ENCODE measurements around the gene CBFB.

The CBFB gene

GRCh38 chr16:67082100-67082499 lies 53.2 kb downstream of the CBFB start:
- no peak for DNase-seq
- peaks cover 28% of the 10 kb centered on the region for H3K4me1 ChIP-seq
- peaks cover 9% of the 10 kb centered on the region for H3K36me3 ChIP-seq
- no peak overlapping the region for H3K4me3 ChIP-seq (ENCODE audit: low read depth, low read length)
- TF ChIP-seq CTCF (IDR thresholded peaks at IDR 0.05; ENCODE audit: low read depth, low read length): no peak
- no peaks in the 10 kb centered on the region for H3K27me3 ChIP-seq
- H3K9me3 ChIP-seq: no peaks in the 10 kb centered on the region

- no peaks in the 10 kb centered on the region for H3K27me3 ChIP-seq
- DNase-seq: no peak
- no peak overlapping the region for H3K4me3 ChIP-seq (ENCODE audit: low read depth, low read length)
- H3K4me1 ChIP-seq: peaks cover 33% of the 10 kb centered on the region
- no peaks in the 10 kb centered on the region for H3K9me3 ChIP-seq
- H3K36me3 ChIP-seq: peaks cover 7% of the 10 kb centered on the region
- no peak for TF ChIP-seq CTCF (IDR thresholded peaks at IDR 0.05; ENCODE audit: low read depth, low read length)
Measured at GRCh38 chr16:67082891-67083290, 53.9 kb downstream of the CBFB start.

- no peak for TF ChIP-seq CTCF (IDR thresholded peaks at IDR 0.05; ENCODE audit: low read depth, low read length)
- no peaks in the 10 kb centered on the region for H3K9me3 ChIP-seq
- peaks cover 25% of the 10 kb centered on the region for H3K4me1 ChIP-seq
- H3K4me3 ChIP-seq (ENCODE audit: low read depth, low read length): no peak overlapping the region
- DNase-seq: no peak
- no peaks in the 10 kb centered on the region for H3K27me3 ChIP-seq
- H3K36me3 ChIP-seq: peaks cover 5% of the 10 kb centered on the region
Measured at GRCh38 chr16:67084345-67085028, 55.5 kb downstream of the CBFB start.

- no peaks in the 10 kb centered on the region for H3K27me3 ChIP-seq
- H3K9me3 ChIP-seq: no peaks in the 10 kb centered on the region
- H3K36me3 ChIP-seq: peaks cover 5% of the 10 kb centered on the region
- H3K4me3 ChIP-seq (ENCODE audit: low read depth, low read length): no peak overlapping the region
- no peak for TF ChIP-seq CTCF (IDR thresholded peaks at IDR 0.05; ENCODE audit: low read depth, low read length)
- peaks cover 20% of the 10 kb centered on the region for H3K4me1 ChIP-seq
- DNase-seq: no peak
Measured at GRCh38 chr16:67086822-67087221, 57.9 kb downstream of the CBFB start.

GRCh38 chr16:67087291-67087690 lies 58.3 kb downstream of the CBFB start:
- no peak for TF ChIP-seq CTCF (IDR thresholded peaks at IDR 0.05; ENCODE audit: low read depth, low read length)
- Histone ChIP-seq H3K9me3 (no peaks in the 10 kb centered on the region), H3K36me3 (peaks cover 9% of the 10 kb centered on the region), H3K4me3 (ENCODE audit: low read depth, low read length) (no peak overlapping the region), H3K27me3 (no peaks in the 10 kb centered on the region), H3K4me1 (peaks cover 20% of the 10 kb centered on the region)
- no peak for DNase-seq

- Histone ChIP-seq H3K27me3 (no peaks in the 10 kb centered on the region), H3K9me3 (no peaks in the 10 kb centered on the region), H3K4me1 (peaks cover 20% of the 10 kb centered on the region), H3K4me3 (ENCODE audit: low read depth, low read length) (no peak overlapping the region), H3K36me3 (peaks cover 10% of the 10 kb centered on the region)
- no peak for TF ChIP-seq CTCF (IDR thresholded peaks at IDR 0.05; ENCODE audit: low read depth, low read length)
- no peak for DNase-seq
Measured at GRCh38 chr16:67087803-67088202, 58.9 kb downstream of the CBFB start.

Measured in BE2C (cell line).